Spinal cord (tissue), 10 donors: ENCODE data around the gene C1QL2. TPM values are rescaled to one million over a fixed set of nuclear protein-coding genes. Genes with fewer than 3 reads are reported as not detected.

Experiments
- DNase-seq, 6 donors: peaks; one replicate each; pipeline versions ENCODE4 v3.0.0 to v3.0.0-alpha.2; 2013 to 2015; ENCODE audit warnings: low spot score in 6 of 6, low read depth in 4 of 6
- H3K27ac ChIP-seq: one replicate; pipeline ENCODE4 v1.5.1; 2013; ENCODE audit warnings: low read depth, low read length, control low read depth
- H3K27me3 ChIP-seq: one replicate; pipeline ENCODE4 v1.6.1; 2013; ENCODE audit warnings: low read length; ENCODE audit not compliant: control insufficient read depth, insufficient read depth
- H3K36me3 ChIP-seq: one replicate; pipeline ENCODE4 v1.6.1; 2013; ENCODE audit warnings: low read length; ENCODE audit not compliant: control insufficient read depth, insufficient read depth
- H3K4me1 ChIP-seq: one replicate; pipeline ENCODE4 v1.6.1; 2013; ENCODE audit warnings: low read length; ENCODE audit not compliant: control insufficient read depth, insufficient read depth
- H3K4me3 ChIP-seq: one replicate; pipeline ENCODE4 v1.5.1; 2013; ENCODE audit warnings: low read depth, low read length, control low read depth
- H3K9me3 ChIP-seq: one replicate; pipeline ENCODE4 v1.6.1; 2013; ENCODE audit warnings: low read length; ENCODE audit not compliant: control insufficient read depth, insufficient read depth
- WGBS: methylation state at CpG from one replicate; pipeline ENCODE4 v1.1.5; 2013; ENCODE audit warnings: missing lambda C conversion rate; ENCODE audit not compliant: insufficient coverage; 5-methylcytosine and 5-hydroxymethylcytosine counted together
- polyA plus RNA-seq, 2 donors: library from polyadenylated mRNA; unstranded; fragments of 120-200 nt; gene quantifications; one replicate each; pipeline ENCODE4 v1.2.1, GENCODE V29; 2013; ENCODE audit not compliant: insufficient read length in 2 of 2
- total RNA-seq, 2 donors: library from RNA; depleted of rRNA in 1 of 2; stranded (reverse); fragments of 120-200 nt in 1 of 2; fragments of >200 nt in 1 of 2; gene quantifications; one replicate each; pipeline versions ENCODE4 v1.2.3 to v1.2.4, GENCODE V29; 2013 to 2014
- donor health status: healthy.

Gene C1QL2
- total and polyA plus RNA-seq, 4 donors, result 0.11 to 0.74 (median 0.34) TPM

DNA sequence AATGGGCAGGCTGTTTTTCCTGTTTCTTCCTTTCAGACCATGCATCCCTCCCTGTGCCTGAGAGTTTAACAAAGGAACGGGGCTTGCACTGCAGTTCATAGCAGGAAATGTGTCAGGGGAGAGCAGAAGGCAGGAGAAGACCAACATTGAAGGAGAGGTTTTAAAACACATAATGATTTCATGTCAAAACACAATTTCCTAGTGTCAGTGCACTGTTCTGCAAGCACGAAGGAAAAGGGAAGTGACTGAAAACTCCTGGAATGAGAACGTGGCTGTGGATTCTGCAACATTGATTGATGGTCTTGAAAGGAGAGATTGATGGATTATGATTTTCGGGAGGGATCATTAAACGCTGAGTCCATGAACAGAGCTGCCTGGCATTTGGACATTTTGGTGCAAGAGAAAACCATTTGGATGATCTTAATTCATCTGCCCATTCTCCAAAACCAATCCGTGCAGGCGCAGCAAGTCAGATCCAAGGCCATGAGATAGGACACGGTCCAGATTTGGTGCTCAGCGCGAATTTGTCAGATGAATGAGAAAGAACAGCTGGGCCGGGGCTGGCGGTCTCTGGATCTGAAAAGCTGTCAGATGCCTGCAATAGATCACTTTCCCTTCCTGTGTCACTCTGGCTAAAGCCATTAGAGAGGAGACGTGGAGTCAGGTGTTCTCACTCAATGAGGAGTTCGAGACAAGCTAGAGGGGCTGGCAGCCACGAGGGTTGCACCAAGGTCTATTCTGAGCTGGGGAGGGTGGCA is 38.4 kb downstream of the C1QL2 start:
- 51% methylated on average over 14 of the region's 15 CpGs for WGBS
- no peak overlapping the region for H3K4me3 ChIP-seq

GRCh38 chr2:119119076-119119785 is 39.3 kb downstream of the C1QL2 start:
- Histone ChIP-seq H3K4me1 (peaks cover 5% of the 10 kb centered on the region), H3K4me3 (no peak overlapping the region), H3K9me3 (no peaks in the 10 kb centered on the region), H3K27ac (no peak overlapping the region), H3K27me3 (peaks cover 4% of the 10 kb centered on the region), H3K36me3 (no peaks in the 10 kb centered on the region)
- peak in 2 of 6 donors; percentile 42 to 79 for DNase-seq
- WGBS, result 53% methylated on average over 3 of the region's 8 CpGs

More for the DNA sequence above, 38.4 kb downstream of the C1QL2 start:
- H3K27me3 ChIP-seq, result peaks cover 6% of the 10 kb centered on the region
- H3K4me1 ChIP-seq, result peaks cover 5% of the 10 kb centered on the region
- H3K36me3 ChIP-seq, result no peaks in the 10 kb centered on the region
- H3K27ac ChIP-seq, result no peak overlapping the region
- H3K9me3 ChIP-seq, result no peaks in the 10 kb centered on the region
- peak in 2 of 6 donors; percentile 24 to 73 for DNase-seq

GRCh38 chr2:119117891-119118882 is 40.4 kb downstream of the C1QL2 start:
- 80% methylated on average over 7 of the region's 9 CpGs for WGBS
- peaks cover 2% of the 10 kb centered on the region for H3K27me3 ChIP-seq
- no peak for DNase-seq

GRCh38 chr2:119117408-119117807 is 41.1 kb downstream of the C1QL2 start:
- H3K27me3 ChIP-seq, result peaks cover 6% of the 10 kb centered on the region

More at GRCh38 chr2:119117891-119118882, 40.4 kb downstream of the C1QL2 start:
- Histone ChIP-seq H3K36me3 (no peaks in the 10 kb centered on the region), H3K4me3 (no peak overlapping the region), H3K4me1 (peaks cover 1% of the 10 kb centered on the region), H3K27ac (no peak overlapping the region), H3K9me3 (no peaks in the 10 kb centered on the region)

GRCh38 chr2:119116411-119117295 is 41.9 kb downstream of the C1QL2 start:
- no peak for DNase-seq
- WGBS, result 77% methylated on average over 9 of the region's 10 CpGs
- Histone ChIP-seq H3K27me3 (peaks cover 6% of the 10 kb centered on the region), H3K9me3 (no peaks in the 10 kb centered on the region), H3K36me3 (no peaks in the 10 kb centered on the region), H3K27ac (no peak overlapping the region), H3K4me3 (no peak overlapping the region), H3K4me1 (no peaks in the 10 kb centered on the region)

More at GRCh38 chr2:119117408-119117807, 41.1 kb downstream of the C1QL2 start:
- Histone ChIP-seq H3K27ac (no peak overlapping the region), H3K4me1 (no peaks in the 10 kb centered on the region), H3K36me3 (no peaks in the 10 kb centered on the region), H3K4me3 (no peak overlapping the region), H3K9me3 (no peaks in the 10 kb centered on the region)
- DNase-seq, result no peak
- WGBS, result 76% methylated on average over 7 of the region's 7 CpGs

GRCh38 chr2:119114266-119114665 is 44.3 kb downstream of the C1QL2 start:
- Histone ChIP-seq H3K27ac (no peak overlapping the region), H3K36me3 (no peaks in the 10 kb centered on the region), H3K9me3 (no peaks in the 10 kb centered on the region), H3K4me1 (no peaks in the 10 kb centered on the region), H3K4me3 (no peak overlapping the region), H3K27me3 (peaks cover 6% of the 10 kb centered on the region)
- 93% methylated on average over 3 of the region's 3 CpGs for WGBS
- no peak for DNase-seq

DNA sequence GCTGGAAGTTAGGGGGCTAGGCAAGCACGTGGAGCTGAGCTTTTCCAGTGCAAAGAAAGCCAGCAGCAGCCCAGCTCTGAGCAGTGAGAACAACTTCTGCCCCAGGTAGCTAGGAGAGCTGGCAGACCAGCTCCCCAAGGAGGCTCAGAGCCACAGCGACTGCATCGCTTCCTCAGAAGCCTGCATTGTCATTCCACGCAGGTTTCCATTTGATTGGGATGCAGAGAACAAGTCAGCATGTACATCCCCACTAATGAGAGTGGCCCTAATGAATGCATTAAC is 45.1 kb downstream of the C1QL2 start:
- H3K27ac ChIP-seq, result no peak overlapping the region
- no peaks in the 10 kb centered on the region for H3K4me1 ChIP-seq
- H3K9me3 ChIP-seq, result no peaks in the 10 kb centered on the region
- no peaks in the 10 kb centered on the region for H3K36me3 ChIP-seq
- H3K27me3 ChIP-seq, result peaks cover 6% of the 10 kb centered on the region
- no peak overlapping the region for H3K4me3 ChIP-seq
- no peak for DNase-seq
- WGBS, result 57% methylated on average over 3 of the region's 4 CpGs

- no peak for DNase-seq
- H3K27ac ChIP-seq, result no peak overlapping the region
- no peaks in the 10 kb centered on the region for H3K9me3 ChIP-seq
- H3K4me1 ChIP-seq, result no peaks in the 10 kb centered on the region
- no peak overlapping the region for H3K4me3 ChIP-seq
- peaks cover 4% of the 10 kb centered on the region for H3K27me3 ChIP-seq
- H3K36me3 ChIP-seq, result no peaks in the 10 kb centered on the region
- 65% methylated on average over 6 of the region's 10 CpGs for WGBS
Measured at GRCh38 chr2:119112770-119113488, 45.6 kb downstream of the C1QL2 start.
